HepG2 (cell line): ENCODE measurements around the gene PSMC3IP. TPM values are rescaled to one million over a fixed set of nuclear protein-coding genes. Genes with fewer than 3 reads are reported as not detected.
A peak's percentile ranks its signal among the peaks of the same experiment; 100 is the strongest.

Experiments used
- ATAC-seq: fragments of 200-7000 bp; cut with Tn5 transposase; 3 replicates; pipeline ENCODE4 v1.9.1; 2020; ENCODE audit warnings: mild to moderate bottlenecking, moderate library complexity
- BruUV-seq: library from RNA; stranded (reverse); fragments of 400-500 nt; replicated peaks from 2 replicates; lab custom pipeline; 2021; lab: Mats Ljungman, UMichigan
- CTCF ChIA-PET: fragments of 300-600 bp; formaldehyde crosslinking; extraction: SDS; loops from one replicate; lab custom pipeline; 2021; ENCODE audit warnings: low total read pairs, inconsistent platforms, low intra/inter-chr PET ratio; lab: Yijun Ruan, JAX
- POLR2A ChIA-PET: fragments of 350-600 bp; sonication (Branson Sonifier 250); formaldehyde crosslinking; loops from one replicate; lab custom pipeline; 2020; ENCODE audit warnings: antibody characterized with exemption, inconsistent platforms; lab: Yijun Ruan, JAX
- DNase-seq: peaks from one replicate; pipeline ENCODE4 v3.0.0-alpha.2; 2015; ENCODE audit warnings: low spot score
- FAIRE-seq: peaks from 3 replicates; lab custom pipeline; 2011; peaks lifted over from hg19 to GRCh38; lab: Jason Lieb, UNC
- H2AFZ ChIP-seq: one replicate; pipeline ENCODE4 v1.6.1; 2011; ENCODE audit warnings: low read length, inconsistent platforms
- H3K27ac ChIP-seq: fragments of 300-600 bp; 3 replicates; pipeline ENCODE4 v1.8.0; 2011; ENCODE audit warnings: mixed run types, mild to moderate bottlenecking, mixed read lengths, low read length, inconsistent platforms; ENCODE audit not compliant: insufficient read depth; ENCODE audit errors: extremely low read length
- H3K27me3 ChIP-seq, 2 experiments: fragments of 200-600 bp in 1 of 2; 2 replicates in 1 of 2; 3 replicates in 1 of 2; pipeline versions ENCODE4 v1.6.0 to v1.8.0; 2011; ENCODE audit warnings: low read length in 2 of 2, mild to moderate bottlenecking in 2 of 2, moderate library complexity in 2 of 2, inconsistent platforms in 1 of 2; ENCODE audit not compliant: insufficient read depth in 2 of 2, control insufficient read depth in 1 of 2
- H3K36me3 ChIP-seq, 2 experiments: fragments of 200-600 bp in 1 of 2; replicated peaks in 1 of 2; 2 replicates in 1 of 2; 3 replicates in 1 of 2; pipeline versions ENCODE4 v1.5.1 to v1.8.0; 2011; ENCODE audit warnings: low read length in 2 of 2, inconsistent platforms in 1 of 2; ENCODE audit not compliant: insufficient read depth in 2 of 2, control insufficient read depth in 1 of 2
- H3K4me1 ChIP-seq: 2 replicates; pipeline ENCODE4 v1.5.1; 2012; ENCODE audit warnings: low read length, inconsistent platforms; ENCODE audit not compliant: insufficient read depth
- H3K4me2 ChIP-seq: 2 replicates; pipeline ENCODE4 v1.6.0; 2011; ENCODE audit warnings: low read depth, low read length, inconsistent platforms
- H3K4me3 ChIP-seq, 3 experiments: fragments of 200-600 bp in 1 of 3; sonication (generic), shearing (Covaris generic) in 1 of 3; replicated peaks in 1 of 3; 2 replicates each; pipeline ENCODE4 v1.5.1; 2011 to 2016; ENCODE audit warnings: low read length in 3 of 3, inconsistent platforms in 2 of 3, low read depth in 2 of 3, mild to moderate bottlenecking in 2 of 3, control low read depth in 1 of 3, mixed read lengths in 1 of 3; ENCODE audit not compliant: insufficient read depth in 1 of 3
- H3K79me2 ChIP-seq: one replicate; pipeline ENCODE4 v1.6.1; 2011; ENCODE audit warnings: low read length, inconsistent platforms; ENCODE audit not compliant: insufficient read depth
- H3K9ac ChIP-seq: 2 replicates; pipeline ENCODE4 v1.6.0; 2011; ENCODE audit warnings: mild to moderate bottlenecking, low read depth, low read length, inconsistent platforms; ENCODE audit not compliant: insufficient read depth
- H3K9me3 ChIP-seq: 2 replicates; pipeline ENCODE4 v1.5.1; 2012; ENCODE audit warnings: mild to moderate bottlenecking, low read length
- H4K20me1 ChIP-seq: 2 replicates; pipeline ENCODE4 v1.6.0; 2011; ENCODE audit warnings: inconsistent platforms, mild to moderate bottlenecking, low read length, moderate library complexity; ENCODE audit not compliant: insufficient read depth
- ADNP ChIP-seq: sonication (generic); formaldehyde crosslinking; IDR thresholded peaks from 2 replicates; pipeline ENCODE4 v1.4.0; 2020; ENCODE audit warnings: missing genetic modification reagents
- KDM1A ChIP-seq: IDR thresholded peaks from 2 replicates; pipeline ENCODE4 v1.6.1; 2016; ENCODE audit warnings: missing compliant biosample characterization
- NFAT5 ChIP-seq: sonication (generic); formaldehyde crosslinking; IDR thresholded peaks from 2 replicates; pipeline ENCODE4 v1.4.0; 2020; ENCODE audit warnings: missing genetic modification reagents
- NONO ChIP-seq, 2 experiments: fragments of 450-650 bp in 1 of 2; sonication (generic) in 1 of 2; formaldehyde crosslinking in 1 of 2; IDR thresholded peaks in 1 of 2; conservative IDR thresholded peaks in 1 of 2; 2 replicates each; pipeline versions ENCODE4 v1.6.1 to v1.8.0; 2017 to 2022; ENCODE audit warnings: mild to moderate bottlenecking in 1 of 2, missing genetic modification reagents in 1 of 2, moderate library complexity in 1 of 2
- SALL1 ChIP-seq: sonication (generic); formaldehyde crosslinking; IDR thresholded peaks from 2 replicates; pipeline ENCODE4 v1.8.0; 2022; ENCODE audit warnings: mild to moderate bottlenecking, missing genetic modification reagents
- SP2 ChIP-seq: sonication (generic); formaldehyde crosslinking; IDR thresholded peaks from 2 replicates; pipeline ENCODE4 v1.5.1; 2020; ENCODE audit warnings: mild to moderate bottlenecking, missing genetic modification reagents
- TBX2 ChIP-seq: sonication (generic); formaldehyde crosslinking; IDR thresholded peaks from 2 replicates; pipeline ENCODE4 v1.5.0; 2020; ENCODE audit warnings: missing genetic modification reagents, mild to moderate bottlenecking, borderline replicate concordance
- ZBTB33 ChIP-seq: sonication (generic); formaldehyde crosslinking; IDR thresholded peaks from 2 replicates; pipeline ENCODE4 v1.4.0; 2020; ENCODE audit warnings: missing genetic modification reagents
- ZBTB4 ChIP-seq: sonication (generic); formaldehyde crosslinking; IDR thresholded peaks from 2 replicates; pipeline ENCODE4 v1.4.0; 2020; ENCODE audit warnings: missing genetic modification reagents, mild to moderate bottlenecking, borderline replicate concordance
- ZBTB7B ChIP-seq: sonication (generic); formaldehyde crosslinking; IDR thresholded peaks from 2 replicates; pipeline ENCODE4 v1.4.0; 2020; ENCODE audit warnings: missing genetic modification reagents
- ZNF572 ChIP-seq: sonication (generic); formaldehyde crosslinking; IDR thresholded peaks from 2 replicates; pipeline ENCODE4 v1.5.1; 2020; ENCODE audit warnings: mild to moderate bottlenecking, missing genetic modification reagents
- WGBS: methylation state at CpG from one replicate; pipeline ENCODE4 v1.1.6; 2017; ENCODE audit warnings: low lambda C conversion rate; 5-methylcytosine and 5-hydroxymethylcytosine counted together
- in situ Hi-C: cut with HindIII; loops from 2 replicates; pipeline ENCODE4 v1.10.0; 2017; ENCODE audit warnings: low pct_unique_long_range_greater_than_20kb; ENCODE audit not compliant: extremely low pct_ligation_motif_present
- intact Hi-C: fragments of 100-400 bp; cut with micrococcal nuclease; formaldehyde crosslinking; loops from one replicate; pipeline ENCODE4 v1.10.0; 2022; ENCODE audit not compliant: unreplicated experiment
- polyA plus RNA-seq, 8 experiments: library from polyadenylated mRNA; depleted of rRNA in 3 of 8; stranded (reverse) in 7 of 8; unstranded in 1 of 8; fragments of >200 nt; fragmentation: Illumina TruSeq in 4 of 8; extraction: Trizol in 4 of 8; gene quantifications; 2 replicates each; pipeline versions ENCODE4 v1.2.1 to v1.2.3, GENCODE V29; 2011 to 2016; ENCODE audit warnings: low read depth in 4 of 8, missing spikeins in 1 of 8, mixed read lengths in 1 of 8; ENCODE audit not compliant: insufficient read depth in 1 of 8
- total RNA-seq, 5 experiments: library from RNA; depleted of rRNA; stranded (reverse); fragments of >200 nt; fragmentation: Illumina TruSeq; extraction: Trizol; gene quantifications; 2 replicates each; pipeline ENCODE4 v1.2.3, GENCODE V29; 2016; ENCODE audit warnings: low read depth in 1 of 5

The PSMC3IP gene
- total and polyA plus RNA-seq, 2 of the 13 experiments (the other 11 are each of a cell fraction or from before 2014, with no cell fraction given), result 6.5 to 22.4 TPM

- TF ChIP-seq ZBTB7B (CRISPR knock-in tag), result 0 out of 2 replicates have a peak, but pooled peaks have one; percentile 23
- TF ChIP-seq KDM1A (CRISPR knock-in tag), result peak; percentile 90; the same call in 1 of the 2 replicates
- TF ChIP-seq SALL1 (CRISPR knock-in tag), result no peak
- TF ChIP-seq ADNP (CRISPR knock-in tag), result peak; percentile 70
These were observed 23.7 kb downstream of the PSMC3IP start (continued) for GRCh38 chr17:42553866-42554249.

GRCh38 chr17:42553161-42553818 lies 24.2 kb downstream of the PSMC3IP start:
- H3K4me1 ChIP-seq, result peaks cover 57% of the 10 kb centered on the region
- H3K79me2 ChIP-seq, result peaks cover 18% of the 10 kb centered on the region
- 93% methylated on average over 37 of the region's 45 CpGs for WGBS
- CTCF ChIA-PET, result no interaction called here
- H4K20me1 ChIP-seq, result no peaks in the 10 kb centered on the region
- in situ Hi-C loops (no loop called here), intact Hi-C loops (no loop called here)
- POLR2A ChIA-PET, result interaction anchor here (1.6 to 4.4 kb wide), 8 partner anchors 8 to 123 kb away, joined by 5 to 80 read pairs (median 28); partner anchors contain the start of genes COASY, MLX, NAGLU and PLEKHH3
- H3K36me3 ChIP-seq, result no peaks in the 10 kb centered on the region
- no peak for FAIRE-seq
- H3K9me3 ChIP-seq, result no peaks in the 10 kb centered on the region
- peak overlapping the region; percentile 97; the same call in 1 of the 2 replicates for H3K9ac ChIP-seq
- DNase-seq, result no peak
- peak overlapping the region; percentile 87 for H3K27ac ChIP-seq
- H3K4me3 ChIP-seq, result peak overlapping the region; percentile 88 to 100 (median 94); a peak in 4 of 6 replicates
- H2AFZ ChIP-seq, result no peak overlapping the region
- BruUV-seq, result no TSS peak
- peak overlapping the region; percentile 100 for H3K4me2 ChIP-seq
- no peaks in the 10 kb centered on the region; a peak in 1 of 5 replicates for H3K27me3 ChIP-seq
- ATAC-seq, result no peak
- TF ChIP-seq TBX2 (CRISPR knock-in tag), result no peak
- TF ChIP-seq ZBTB4, result peak; percentile 67
- peak; percentile 84 for TF ChIP-seq ZBTB33
- no peak for TF ChIP-seq NFAT5 (CRISPR knock-in tag)
- TF ChIP-seq ZNF572 (CRISPR knock-in tag), result no peak
- no peak for TF ChIP-seq SP2 (CRISPR knock-in tag)
- no peak for TF ChIP-seq NONO (IDR thresholded peaks at IDR 0.05)
- TF ChIP-seq NONO (CRISPR knock-in tag; conservative IDR thresholded peaks at IDR 0.05), result peak; percentile 45; the same call in 1 of the 2 replicates
